NT2/D1 (cell line): ENCODE data around the gene LPA.

Experiments used
- SUZ12 ChIP-seq: IDR thresholded peaks from 2 replicates; pipeline ENCODE4 v1.6.1; 2011; ENCODE audit not compliant: insufficient read length, insufficient read depth; ENCODE audit errors: extremely low read depth
- YY1 ChIP-seq: IDR thresholded peaks from 2 replicates; pipeline ENCODE4 v1.6.1; 2011; ENCODE audit not compliant: insufficient read length, insufficient read depth

- TF ChIP-seq SUZ12 (no peak), YY1 (no peak)
Measured at GRCh38 chr6:160505970-160506369, 158.1 kb downstream of the LPA start.
